ENCODE measurements around the gene TNS3.

- no peak for TF ChIP-seq CTCF (IDR thresholded peaks at IDR 0.05)
- TF ChIP-seq POLR2A (IDR thresholded peaks at IDR 0.05) = no peak
Measured at GRCh38 chr7:47464266-47464665, 117.6 kb downstream of the TNS3 start.

Measured in uterus (tissue), 2 donors.